GM21717 (cell line): ENCODE measurements around the gene CREBRF.
A peak's percentile ranks its signal among the peaks of the same experiment; 100 is the strongest.
"Not testable (repeated sequence)": the region's sequence is repeated elsewhere in the genome, so short reads cannot be mapped to it uniquely, and the experiment has no call there.

Experiments
- ATAC-seq: cut with Tn5 transposase; IDR thresholded peaks from one replicate; pipeline ENCODE4 v1.9.1; 2021; ENCODE audit warnings: mild to moderate bottlenecking, moderate library complexity; ENCODE audit not compliant: unreplicated experiment

CREBRF gene

GRCh38 chr5:173075970-173076369 is 19.8 kb downstream of the CREBRF start:
- ATAC-seq, result no peak

GRCh38 chr5:173076471-173076870 is 20.3 kb downstream of the CREBRF start:
- not testable (repeated sequence) for ATAC-seq

- no peak for ATAC-seq
Measured at GRCh38 chr5:173078878-173079277, 22.7 kb downstream of the CREBRF start.

GRCh38 chr5:173089581-173089980 is 33.4 kb downstream of the CREBRF start:
- no peak for ATAC-seq

GRCh38 chr5:173090639-173091038 is 34.5 kb downstream of the CREBRF start:
- no peak for ATAC-seq

GRCh38 chr5:173091981-173092380 is 35.8 kb downstream of the CREBRF start:
- ATAC-seq, result no peak

GRCh38 chr5:173093606-173094005 is 37.5 kb downstream of the CREBRF start:
- no peak for ATAC-seq

GRCh38 chr5:173094012-173094661 is 38.0 kb downstream of the CREBRF start:
- ATAC-seq, result no peak

GRCh38 chr5:173098787-173099186 is 42.6 kb downstream of the CREBRF start:
- no peak for ATAC-seq

- no peak for ATAC-seq
Measured at GRCh38 chr5:173099461-173099860, 43.3 kb downstream of the CREBRF start.

GRCh38 chr5:173101245-173101644 is 45.1 kb downstream of the CREBRF start:
- no peak for ATAC-seq

- ATAC-seq, result no peak
Measured at GRCh38 chr5:173103411-173103810, 47.3 kb downstream of the CREBRF start.

- no peak for ATAC-seq
Measured at GRCh38 chr5:173108914-173109313, 52.8 kb downstream of the CREBRF start.

GRCh38 chr5:173114536-173114935 is 58.4 kb downstream of the CREBRF start:
- no peak for ATAC-seq

GRCh38 chr5:173119719-173120118 is 63.6 kb downstream of the CREBRF start:
- ATAC-seq, result no peak

GRCh38 chr5:173123416-173123815 is 67.3 kb downstream of the CREBRF start:
- no peak for ATAC-seq

- ATAC-seq, result not testable (repeated sequence)
Measured at GRCh38 chr5:173132166-173132565, 76.0 kb downstream of the CREBRF start.

- ATAC-seq, result no peak
Measured at GRCh38 chr5:173138707-173139106, 82.6 kb downstream of the CREBRF start.

- ATAC-seq, result no peak
Measured at GRCh38 chr5:173139631-173140030, 83.5 kb downstream of the CREBRF start.

- no peak for ATAC-seq
Measured at GRCh38 chr5:173140769-173141168, 84.6 kb downstream of the CREBRF start.

GRCh38 chr5:173143567-173143966 is 87.4 kb downstream of the CREBRF start:
- ATAC-seq, result no peak

- ATAC-seq, result peak; percentile 91
Measured at GRCh38 chr5:173144200-173145176, 88.3 kb downstream of the CREBRF start, which contains the start of gene BNIP1. Gene BNIP1 (plus strand): TSS chr5:173144531. CDS start chr5:173144546, 15 bp downstream.
